BE2C (cell line): ENCODE measurements around the gene MTHFSD.
A peak's percentile ranks its signal among the peaks of the same experiment; 100 is the strongest.

Experiments used
- DNase-seq: peaks from one replicate; pipeline ENCODE4 v3.0.0-alpha.2; 2020
- H3K27me3 ChIP-seq: fragments of 250-450 bp; sonication (Bioruptor Pico); 2 replicates; pipeline ENCODE4 v1.5.1; 2020; ENCODE audit warnings: mild to moderate bottlenecking
- H3K36me3 ChIP-seq: fragments of 250-450 bp; sonication (Bioruptor Pico); 2 replicates; pipeline ENCODE4 v1.5.1; 2020; ENCODE audit warnings: mild to moderate bottlenecking
- H3K4me1 ChIP-seq: fragments of 250-450 bp; sonication (Bioruptor Pico); 2 replicates; pipeline ENCODE4 v1.5.1; 2020
- H3K4me3 ChIP-seq: 2 replicates; pipeline ENCODE4 v1.5.1; 2011; ENCODE audit warnings: low read depth, low read length
- H3K9me3 ChIP-seq: fragments of 250-450 bp; sonication (Bioruptor Pico); 2 replicates; pipeline ENCODE4 v1.5.1; 2020
- CTCF ChIP-seq: IDR thresholded peaks from 2 replicates; pipeline ENCODE4 v1.5.1; 2012; ENCODE audit warnings: mild to moderate bottlenecking, low read depth, low read length

The MTHFSD gene

GRCh38 chr16:86566966-86567700, 12.1 kb upstream of the MTHFSD start:
- Histone ChIP-seq H3K36me3 (no peaks in the 10 kb centered on the region), H3K4me1 (no peaks in the 10 kb centered on the region), H3K9me3 (no peaks in the 10 kb centered on the region), H3K27me3 (peaks cover 96% of the 10 kb centered on the region), H3K4me3 (no peak overlapping the region)
- no peak for TF ChIP-seq CTCF
- DNase-seq = no peak

DNA sequence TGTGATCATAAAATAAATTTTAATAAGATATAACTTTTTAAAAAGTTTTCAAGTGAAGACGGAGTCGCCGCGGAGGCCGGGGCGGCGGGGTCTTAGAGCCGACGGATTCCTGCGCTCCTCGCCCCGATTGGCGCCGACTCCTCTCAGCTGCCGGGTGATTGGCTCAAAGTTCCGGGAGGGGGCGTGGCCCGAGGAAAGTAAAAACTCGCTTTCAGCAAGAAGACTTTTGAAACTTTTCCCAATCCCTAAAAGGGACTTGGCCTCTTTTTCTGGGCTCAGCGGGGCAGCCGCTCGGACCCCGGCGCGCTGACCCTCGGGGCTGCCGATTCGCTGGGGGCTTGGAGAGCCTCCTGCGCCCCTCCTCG, 11.5 kb upstream of the MTHFSD start, which contains the start of gene FOXC2:
Gene FOXC2, plus strand, starts transcription at position 229 of the 365 bp plus-strand sequence. CDS start 507 bp downstream, outside the sequence.
- Histone ChIP-seq H3K4me3 (no peak within 1 kb of the TSS), H3K4me1 (no peaks in the 10 kb centered on the region), H3K36me3 (no peaks in the 10 kb centered on the region), H3K9me3 (no peaks in the 10 kb centered on the region), H3K27me3 (peaks cover 90% of the 10 kb centered on the region)
- peak; percentile 54 for DNase-seq
- no peak for TF ChIP-seq CTCF

- no peak for TF ChIP-seq CTCF
- H3K27me3 ChIP-seq = peaks cover 85% of the 10 kb centered on the region
- DNase-seq = no peak
- no peaks in the 10 kb centered on the region for H3K9me3 ChIP-seq
- no peaks in the 10 kb centered on the region for H3K36me3 ChIP-seq
- H3K4me1 ChIP-seq = no peaks in the 10 kb centered on the region
- H3K4me3 ChIP-seq = no peak overlapping the region
These were observed 10.8 kb upstream of the MTHFSD start for GRCh38 chr16:86565644-86566511.

DNA sequence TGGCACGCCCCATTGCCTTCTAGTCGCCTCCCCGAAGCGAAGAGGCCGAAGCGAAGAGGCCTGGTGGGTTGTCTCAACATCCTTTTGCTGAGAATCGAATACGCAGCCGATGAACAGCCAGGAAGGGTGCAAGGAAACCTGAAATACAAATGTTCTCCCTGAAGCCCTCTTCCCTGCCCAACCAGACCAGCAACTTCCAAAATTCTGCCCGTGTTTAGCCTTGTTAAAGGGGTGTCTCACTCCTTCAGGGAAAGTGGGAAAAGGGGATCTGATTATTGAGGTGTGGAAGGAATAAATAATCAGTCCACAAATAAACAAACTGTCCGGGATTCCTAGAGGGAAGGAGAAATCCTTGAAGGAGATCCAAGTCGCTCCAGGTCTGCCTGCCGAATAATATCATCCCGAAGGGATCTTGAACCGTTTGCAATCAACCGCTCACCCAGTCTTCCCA, 10.2 kb upstream of the MTHFSD start:
- no peak for TF ChIP-seq CTCF
- Histone ChIP-seq H3K27me3 (peaks cover 78% of the 10 kb centered on the region), H3K36me3 (no peaks in the 10 kb centered on the region), H3K4me3 (no peak overlapping the region), H3K4me1 (no peaks in the 10 kb centered on the region), H3K9me3 (no peaks in the 10 kb centered on the region)
- DNase-seq = no peak

DNA sequence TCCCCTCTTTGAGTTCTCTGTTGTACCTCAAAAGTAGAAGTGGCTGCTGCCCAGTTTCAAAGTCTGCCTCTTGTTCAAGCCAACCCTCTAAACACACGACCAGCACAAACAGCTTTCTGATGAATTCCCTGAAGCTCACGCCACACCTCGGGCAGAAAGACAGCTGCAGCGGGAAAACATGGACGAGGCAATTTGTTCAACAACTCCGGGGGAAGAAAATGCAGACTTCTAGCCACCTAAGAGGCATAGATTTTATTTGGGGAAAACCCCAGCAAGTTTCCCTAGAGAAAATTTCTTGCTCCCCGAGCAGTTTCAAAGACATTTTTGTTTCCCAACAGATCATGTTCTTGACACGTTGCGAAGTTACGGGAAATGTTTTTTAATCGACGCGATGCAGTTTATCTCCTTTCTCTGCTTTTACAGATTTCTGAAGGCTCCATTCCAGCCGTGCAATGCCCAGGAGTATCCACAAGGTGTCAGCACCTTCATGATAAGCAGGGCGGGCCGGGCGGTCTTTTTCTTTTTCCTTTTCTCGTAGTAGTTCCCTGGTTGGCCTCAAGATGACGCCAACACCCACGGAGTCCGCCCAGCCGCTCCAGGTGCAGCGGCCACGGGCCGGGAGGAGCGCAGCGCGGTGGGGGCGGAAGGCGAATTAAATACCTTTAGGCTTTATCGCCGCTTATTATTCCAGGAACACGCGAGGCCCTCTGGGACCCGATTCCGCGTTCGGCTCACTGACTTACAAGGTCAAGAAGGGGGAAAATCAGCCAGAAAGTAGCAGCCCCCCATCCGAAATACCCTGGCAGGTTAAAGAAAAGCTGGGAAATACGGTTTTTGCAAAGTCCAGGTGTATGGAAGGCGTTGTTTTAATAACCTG, 8.7 kb upstream of the MTHFSD start:
- Histone ChIP-seq H3K9me3 (no peaks in the 10 kb centered on the region), H3K4me3 (no peak overlapping the region), H3K36me3 (no peaks in the 10 kb centered on the region), H3K27me3 (peaks cover 63% of the 10 kb centered on the region), H3K4me1 (no peaks in the 10 kb centered on the region)
- peak; percentile 100 for TF ChIP-seq CTCF
- DNase-seq = peak; percentile 85
